GM19372 (cell line): ENCODE measurements around the gene OR4D5.

Source experiments
- ATAC-seq: cut with Tn5 transposase; IDR thresholded peaks from one replicate; pipeline ENCODE4 v1.9.1; 2021; ENCODE audit warnings: mild to moderate bottlenecking, low read depth, moderate library complexity; ENCODE audit not compliant: unreplicated experiment

OR4D5 gene

GRCh38 chr11:123939317-123939716, at the start of gene OR4D5:
Gene OR4D5 (plus strand): TSS chr11:123939617. CDS start chr11:123939617, 0 bp downstream.
- ATAC-seq, result no peak

- ATAC-seq, result no peak
Observed at GRCh38 chr11:123892031-123892430, 47.4 kb upstream of the OR4D5 start.

GRCh38 chr11:123899792-123900191, 39.6 kb upstream of the OR4D5 start:
- ATAC-seq, result no peak

DNA sequence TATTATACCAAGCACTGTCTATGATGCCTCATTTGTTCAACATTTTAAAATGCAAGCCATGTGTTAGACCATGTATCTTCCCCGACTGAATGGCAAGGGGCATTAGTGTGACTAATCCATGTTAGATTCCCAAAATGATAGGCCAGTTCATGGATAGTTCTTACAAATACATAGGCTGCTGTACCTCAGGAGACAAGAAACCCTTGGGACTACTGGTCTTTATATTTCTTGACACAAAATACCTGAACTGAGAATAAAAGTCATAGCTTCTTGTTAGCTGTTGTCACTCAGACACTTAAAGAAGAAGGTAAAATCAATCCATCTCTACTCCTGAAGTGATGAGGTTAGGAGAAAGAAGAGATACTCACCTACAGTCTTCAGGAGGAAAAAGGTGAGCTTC, 37.5 kb upstream of the OR4D5 start, which contains the start of gene OR8D4:
Gene OR8D4, plus strand, starts transcription at position 301 of the 400 bp plus-strand sequence. CDS start 4,265 bp downstream, outside the sequence.
- ATAC-seq, result no peak

DNA sequence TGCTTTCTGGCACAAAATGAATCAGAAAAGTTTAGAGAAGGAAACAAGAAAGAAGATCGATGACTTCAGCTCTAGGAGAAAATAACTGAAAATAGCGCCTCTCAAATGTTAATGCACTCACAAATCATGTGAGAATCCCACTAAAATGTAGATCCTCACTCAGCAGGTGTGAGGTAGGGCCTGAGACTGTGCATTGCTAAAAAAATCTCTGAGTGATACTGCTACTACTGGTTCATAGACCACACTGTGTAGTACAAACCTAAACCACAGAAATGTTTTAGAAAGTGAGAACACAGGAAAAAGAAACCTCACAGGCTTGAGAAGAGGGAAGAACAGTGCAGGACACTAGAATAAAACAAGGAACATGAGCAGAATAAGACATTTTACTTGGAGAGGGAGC, 35.5 kb upstream of the OR4D5 start:
- no peak for ATAC-seq

DNA sequence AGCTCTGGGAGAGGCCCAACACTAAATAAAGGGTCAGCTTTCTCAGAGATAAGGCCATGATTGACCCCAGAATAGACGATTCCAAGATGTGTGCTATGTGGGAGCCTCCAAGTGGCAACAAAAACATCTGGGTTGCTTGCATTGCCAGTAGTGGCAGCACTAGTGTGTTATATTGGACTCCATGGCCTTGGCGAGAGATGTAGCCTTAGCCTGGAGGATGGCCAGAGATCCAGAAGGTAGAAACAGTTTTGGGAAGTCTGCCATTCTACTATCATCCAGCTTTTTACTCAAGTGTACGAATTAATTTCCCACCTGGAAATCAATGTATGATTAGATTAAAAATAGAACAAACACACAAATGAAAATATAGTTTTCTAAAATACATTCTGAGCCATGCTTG, 34.5 kb upstream of the OR4D5 start:
- ATAC-seq, result no peak

DNA sequence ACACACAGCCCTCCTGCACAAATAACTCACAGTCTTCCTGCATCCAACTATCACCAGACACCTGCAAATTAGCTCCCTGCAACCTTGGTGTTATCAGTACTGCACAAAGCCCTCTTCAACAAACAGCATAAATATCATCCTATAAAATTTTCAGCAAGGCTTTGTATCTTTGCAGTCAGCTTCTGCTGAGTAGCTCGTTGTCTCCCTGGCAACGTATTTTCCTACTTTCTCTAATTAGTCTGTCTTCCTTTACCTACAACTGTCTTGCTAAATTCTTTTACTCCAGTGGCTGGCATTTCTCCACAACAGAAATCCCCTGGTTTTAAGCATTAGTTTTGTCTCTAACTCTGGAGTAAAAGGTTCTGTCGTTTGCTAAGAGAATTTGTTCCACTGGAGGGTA, 33.6 kb upstream of the OR4D5 start:
- no peak for ATAC-seq

- no peak for ATAC-seq
Observed at GRCh38 chr11:123920943-123921342, 18.5 kb upstream of the OR4D5 start.

DNA sequence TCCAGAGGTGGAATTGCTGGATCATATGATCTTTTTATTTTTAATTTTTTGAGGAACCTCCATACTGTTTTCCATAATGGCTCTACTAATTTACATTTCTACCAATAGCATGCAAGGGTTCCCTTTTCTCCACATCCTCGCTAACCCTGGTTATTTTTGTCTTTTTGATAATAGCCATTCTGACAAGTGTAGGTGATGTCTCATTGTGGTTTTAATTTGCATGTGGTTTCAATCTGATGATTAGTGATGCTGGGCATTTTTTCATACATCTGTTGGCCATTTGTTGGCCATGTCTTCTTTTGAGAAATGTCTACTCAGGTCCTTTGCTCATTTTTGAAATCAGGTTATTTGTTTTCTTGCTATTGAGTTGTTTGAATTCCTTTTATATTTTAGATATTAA, 15.4 kb upstream of the OR4D5 start:
- no peak for ATAC-seq

DNA sequence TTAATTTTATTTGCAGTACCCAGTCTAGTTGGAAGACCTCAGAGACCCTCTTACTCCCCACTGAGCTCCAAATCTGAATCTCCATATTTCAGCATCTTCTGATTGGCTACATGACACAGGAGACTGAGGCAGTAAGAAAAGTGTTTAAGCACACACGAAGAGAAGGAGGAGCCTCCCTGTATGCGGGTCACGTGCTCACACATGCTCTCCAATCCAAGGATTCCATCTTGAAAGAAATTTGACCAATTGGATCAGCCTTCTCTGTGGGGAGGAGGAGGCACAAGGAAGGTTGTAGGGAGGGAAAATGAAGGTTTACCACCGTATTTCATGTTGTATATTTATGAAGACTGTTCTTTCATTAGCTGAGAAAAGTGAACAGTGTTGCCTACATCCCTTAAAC, 3.0 kb downstream of the OR4D5 start:
- no peak for ATAC-seq

GRCh38 chr11:123943738-123944137, 4.3 kb downstream of the OR4D5 start, which contains the start of gene OR6T1:
Gene OR6T1 (minus strand): TSS chr11:123943838. CDS start chr11:123943838, 0 bp downstream.
- no peak for ATAC-seq

DNA sequence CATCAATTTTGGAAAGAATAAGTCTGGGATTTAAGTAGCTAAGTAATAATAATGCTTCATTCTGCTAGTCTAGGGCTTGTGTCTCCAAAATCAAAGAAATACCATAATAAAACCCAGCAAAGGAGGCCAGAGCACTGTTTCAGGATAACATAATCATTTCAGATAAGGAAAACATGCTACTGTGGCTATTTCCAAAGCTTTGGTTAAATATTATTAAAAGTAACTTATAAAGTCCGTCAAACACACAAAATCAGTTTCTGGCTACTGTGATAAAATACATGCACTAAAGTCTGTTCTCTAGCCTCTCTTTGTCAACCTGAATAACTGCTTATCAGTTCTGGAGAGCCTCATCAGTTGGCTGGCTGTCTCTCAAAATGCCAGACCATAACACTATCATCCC, 5.7 kb downstream of the OR4D5 start:
- ATAC-seq, result no peak

DNA sequence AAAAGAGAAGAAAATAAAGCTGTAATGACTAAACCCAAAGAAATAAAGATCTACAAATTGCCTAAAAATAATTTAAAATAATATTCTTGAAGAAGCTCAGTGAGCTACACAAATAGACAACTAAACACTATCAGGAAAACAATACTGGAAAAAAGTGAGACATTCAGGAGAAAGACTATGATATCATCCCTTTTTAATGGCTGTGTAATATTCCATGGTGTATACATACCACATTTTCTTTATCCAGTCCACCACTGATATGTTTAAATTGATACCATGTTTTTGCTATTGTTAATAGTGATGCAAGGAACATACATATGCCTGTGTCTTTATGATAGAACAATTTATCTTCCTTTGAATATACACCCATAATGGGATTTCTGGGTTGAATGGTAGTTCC, 17.3 kb downstream of the OR4D5 start:
- no peak for ATAC-seq

DNA sequence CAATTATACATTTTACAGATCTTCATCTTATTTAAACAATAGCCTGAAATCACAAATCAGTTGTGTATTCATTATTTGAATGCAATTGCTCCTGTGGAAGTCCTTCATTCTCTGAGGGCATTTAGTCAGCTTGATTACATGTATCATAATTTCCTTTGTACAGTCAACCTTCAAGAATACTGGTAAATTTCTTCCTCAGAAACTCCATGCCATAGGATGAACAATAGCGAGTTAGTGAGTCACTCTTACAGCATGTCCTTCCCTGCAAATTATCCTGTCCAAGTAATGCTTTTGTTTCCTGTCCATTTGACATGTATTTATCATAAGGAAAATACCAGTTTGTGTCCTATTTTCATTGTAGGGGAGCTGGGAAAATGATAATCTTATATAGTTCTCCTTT, 34.4 kb downstream of the OR4D5 start:
- no peak for ATAC-seq

DNA sequence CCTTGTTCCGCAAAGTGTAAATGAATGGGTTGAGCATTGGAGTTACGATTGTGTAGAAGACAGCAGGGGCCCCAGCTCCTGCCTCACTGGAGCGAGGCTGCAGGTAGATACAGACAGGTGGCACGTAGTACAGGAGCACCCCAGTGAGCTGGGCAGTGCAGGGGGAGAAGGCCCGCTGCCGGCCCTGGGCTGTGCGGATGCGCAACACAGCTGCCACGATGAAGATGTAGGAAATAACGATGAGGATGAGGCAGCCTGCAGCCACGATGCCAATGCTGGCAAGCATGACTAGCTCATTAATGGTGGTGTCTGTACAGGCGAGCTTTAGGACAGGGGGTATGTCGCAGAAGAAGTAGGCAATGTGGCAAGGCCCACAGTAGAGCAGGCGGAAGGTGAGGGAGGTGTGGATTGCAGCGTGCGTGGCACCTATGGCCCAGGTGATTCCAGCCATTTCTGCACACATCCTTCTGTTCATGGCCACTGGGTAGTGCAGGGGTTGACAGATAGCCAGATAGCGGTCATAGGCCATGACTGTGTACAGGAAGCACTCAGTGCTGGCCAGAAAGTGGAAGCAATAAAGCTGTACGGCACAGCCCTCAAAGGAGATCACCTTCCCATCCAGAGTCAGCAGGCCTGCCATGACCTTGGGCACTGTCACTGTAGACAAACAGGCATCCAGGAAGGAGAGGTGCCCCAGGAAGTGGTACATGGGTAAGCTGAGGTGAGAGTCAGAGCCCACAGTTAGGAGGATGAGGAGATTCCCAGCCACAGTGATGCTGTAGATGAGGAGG, 37.5 kb downstream of the OR4D5 start:
- no peak for ATAC-seq

DNA sequence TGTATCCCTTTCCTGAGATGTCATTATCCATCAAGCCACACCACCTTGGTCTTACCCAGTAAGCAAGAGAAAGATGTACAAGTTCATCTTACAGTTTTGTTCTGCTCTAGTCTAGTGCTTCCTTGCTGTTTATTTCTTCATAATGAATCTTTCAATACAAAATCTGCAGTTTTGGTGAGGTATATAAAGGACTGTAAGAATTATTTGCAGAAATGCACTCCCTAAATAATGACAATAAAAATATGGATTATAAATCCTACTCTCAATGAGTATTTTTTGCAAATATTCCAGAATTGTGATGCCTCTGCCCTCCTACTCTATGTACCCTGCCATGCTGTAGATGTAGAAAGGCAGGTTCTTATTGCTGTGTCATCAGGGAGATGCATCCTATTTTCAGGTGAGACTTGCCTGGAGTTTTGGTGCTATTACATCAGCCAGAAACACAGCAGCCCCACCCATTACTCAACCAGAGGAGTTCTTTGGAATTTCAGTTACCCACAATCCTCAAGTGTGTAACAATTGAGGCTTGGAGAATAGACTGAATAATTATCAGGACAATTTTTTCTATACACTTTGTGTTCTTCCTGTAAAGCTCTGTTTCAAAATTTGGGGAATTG, 38.4 kb downstream of the OR4D5 start, which contains the start of gene OR10S1:
Gene OR10S1, minus strand, starts transcription at position 51 of the 617 bp plus-strand sequence. CDS start 117 bp downstream, outside the sequence.
- no peak for ATAC-seq

GRCh38 chr11:123979311-123979710, 39.9 kb downstream of the OR4D5 start:
- ATAC-seq, result no peak
